Upper lobe of right lung (tissue), 1 donor: ENCODE data around the gene OVOL2. TPM values are rescaled to one million over a fixed set of nuclear protein-coding genes. Genes with fewer than 3 reads are reported as not detected.
"Not testable (repeated sequence)": the region's sequence is repeated elsewhere in the genome, so short reads cannot be mapped to it uniquely, and the experiment has no call there.

Experiments used
- ATAC-seq: fragments of 200-7000 bp; cut with Tn5 transposase; one replicate; pipeline ENCODE4 v1.9.1; 2020; ENCODE audit warnings: mild to moderate bottlenecking, moderate library complexity
- DNase-seq: peaks from one replicate; pipeline ENCODE4 v3.0.0-alpha.2; 2020
- H3K27ac ChIP-seq: fragments of 200-600 bp; one replicate; pipeline ENCODE4 v1.8.0; 2022
- H3K27me3 ChIP-seq: fragments of 200-600 bp; one replicate; pipeline ENCODE4 v1.8.0; 2022; ENCODE audit warnings: mild to moderate bottlenecking
- H3K36me3 ChIP-seq: fragments of 200-600 bp; one replicate; pipeline ENCODE4 v1.8.0; 2022
- H3K4me1 ChIP-seq: fragments of 200-600 bp; one replicate; pipeline ENCODE4 v1.8.0; 2022
- H3K4me3 ChIP-seq: fragments of 200-600 bp; one replicate; pipeline ENCODE4 v1.8.0; 2022; ENCODE audit warnings: mild to moderate bottlenecking
- H3K9me3 ChIP-seq: fragments of 200-600 bp; one replicate; pipeline ENCODE4 v1.8.0; 2022
- intact Hi-C: fragments of 100-400 bp; cut with DNase I; formaldehyde crosslinking; loops from one replicate; pipeline ENCODE4 v1.11.0; 2022
- total RNA-seq: library from RNA; stranded (reverse); fragmentation: NEBNext Ultra II Directional; extraction: Animal tissue kit (Norgen Biotek cat#: 25700); gene quantifications from one replicate; pipeline ENCODE4 v1.2.1, GENCODE V29; 2021
- TF ChIP-seq, protein P1 (sequence below): fragments of 200-600 bp; IDR thresholded peaks from one replicate; pipeline ENCODE4 v1.8.0; 2022; ENCODE audit warnings: antibody characterized with exemption
- donor health status: DM: no; HTN: yes; CAD: no; lungs with severe emphysema.

Gene OVOL2
- total RNA-seq, 1 donor from 2014 or later, result 6.7 TPM

DNA sequence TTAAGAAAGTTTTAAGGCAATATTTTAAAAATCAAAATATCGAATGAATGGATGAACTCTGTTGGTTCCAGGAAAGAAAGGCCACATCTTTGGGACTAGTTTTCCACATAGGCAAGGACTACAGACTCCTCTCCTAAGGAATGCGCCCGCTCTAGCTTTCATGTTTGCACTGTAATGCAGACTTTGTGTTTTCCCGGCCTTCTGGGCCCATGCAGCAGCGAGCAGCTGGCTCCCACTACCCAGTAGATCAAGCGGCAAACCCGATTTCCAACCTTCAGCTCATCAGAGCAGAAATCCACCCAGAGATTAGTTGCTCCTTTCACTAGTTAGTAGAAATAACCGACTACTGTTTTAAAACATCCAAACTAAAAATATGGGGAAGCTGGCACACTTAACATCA lies 27.7 kb downstream of the OVOL2 start:
- intact Hi-C loops, result no loop called here
- Histone ChIP-seq H3K4me3 (no peak overlapping the region), H3K9me3 (no peaks in the 10 kb centered on the region), H3K36me3 (no peaks in the 10 kb centered on the region), H3K27ac (no peak overlapping the region), H3K4me1 (no peaks in the 10 kb centered on the region), H3K27me3 (no peaks in the 10 kb centered on the region)
- DNase-seq (no peak), ATAC-seq (no peak)
- TF ChIP-seq, protein P1, sequence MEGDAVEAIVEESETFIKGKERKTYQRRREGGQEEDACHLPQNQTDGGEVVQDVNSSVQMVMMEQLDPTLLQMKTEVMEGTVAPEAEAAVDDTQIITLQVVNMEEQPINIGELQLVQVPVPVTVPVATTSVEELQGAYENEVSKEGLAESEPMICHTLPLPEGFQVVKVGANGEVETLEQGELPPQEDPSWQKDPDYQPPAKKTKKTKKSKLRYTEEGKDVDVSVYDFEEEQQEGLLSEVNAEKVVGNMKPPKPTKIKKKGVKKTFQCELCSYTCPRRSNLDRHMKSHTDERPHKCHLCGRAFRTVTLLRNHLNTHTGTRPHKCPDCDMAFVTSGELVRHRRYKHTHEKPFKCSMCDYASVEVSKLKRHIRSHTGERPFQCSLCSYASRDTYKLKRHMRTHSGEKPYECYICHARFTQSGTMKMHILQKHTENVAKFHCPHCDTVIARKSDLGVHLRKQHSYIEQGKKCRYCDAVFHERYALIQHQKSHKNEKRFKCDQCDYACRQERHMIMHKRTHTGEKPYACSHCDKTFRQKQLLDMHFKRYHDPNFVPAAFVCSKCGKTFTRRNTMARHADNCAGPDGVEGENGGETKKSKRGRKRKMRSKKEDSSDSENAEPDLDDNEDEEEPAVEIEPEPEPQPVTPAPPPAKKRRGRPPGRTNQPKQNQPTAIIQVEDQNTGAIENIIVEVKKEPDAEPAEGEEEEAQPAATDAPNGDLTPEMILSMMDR, result no peak

DNA sequence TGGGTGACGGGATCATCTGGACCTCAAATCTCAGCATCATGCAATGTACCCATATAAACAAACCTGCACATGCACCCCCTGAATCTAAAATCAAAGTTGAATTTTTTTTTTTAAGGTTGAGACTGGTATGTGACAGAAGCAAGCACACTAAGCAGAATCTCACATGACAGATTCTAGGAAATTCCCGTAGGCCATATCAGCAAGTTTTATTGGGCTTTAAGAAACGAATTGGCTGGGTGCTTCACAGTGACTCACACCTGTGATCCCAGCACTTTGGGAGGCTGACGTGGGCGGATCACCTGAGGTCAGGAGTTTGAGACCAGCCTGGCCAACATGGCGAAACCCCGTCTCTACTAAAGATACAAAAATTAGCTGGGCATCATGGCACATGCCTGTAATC lies 30.7 kb downstream of the OVOL2 start:
- not testable (repeated sequence) for DNase-seq, H3K36me3 ChIP-seq, ATAC-seq

DNA sequence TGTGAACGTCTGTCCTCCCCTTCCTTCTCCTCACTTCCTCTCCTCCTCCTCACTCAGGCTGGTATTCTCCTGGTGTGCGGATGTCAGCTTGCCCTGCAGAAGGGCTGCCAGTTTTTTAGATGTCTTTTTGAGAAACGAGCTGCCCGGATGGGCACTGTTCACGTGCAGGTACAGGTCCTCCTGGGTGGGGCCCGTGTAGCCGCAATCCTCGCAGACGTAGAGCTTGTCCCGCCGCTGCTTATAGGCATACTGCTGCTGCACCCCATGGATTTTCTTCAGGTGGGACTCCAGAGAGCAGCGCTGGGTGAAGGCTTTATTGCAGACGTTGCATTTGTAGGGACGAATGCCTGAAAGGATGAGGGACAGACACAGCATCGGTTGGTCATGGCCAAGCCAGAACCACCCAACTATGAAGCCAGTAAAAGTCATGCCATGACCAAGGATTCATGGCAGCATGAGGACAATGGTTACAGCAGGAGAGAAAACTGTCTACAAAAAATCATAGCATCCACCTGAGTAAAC lies 33.0 kb downstream of the OVOL2 start:
- intact Hi-C loops, result no loop called here
- DNase-seq (no peak), ATAC-seq (no peak)
- Histone ChIP-seq H3K36me3 (no peaks in the 10 kb centered on the region), H3K4me3 (no peak overlapping the region), H3K27ac (no peak overlapping the region), H3K9me3 (no peaks in the 10 kb centered on the region), H3K27me3 (no peaks in the 10 kb centered on the region), H3K4me1 (no peaks in the 10 kb centered on the region)
- TF ChIP-seq, protein P1, result no peak

More for the DNA sequence above, 30.7 kb downstream of the OVOL2 start:
- H3K27ac ChIP-seq, H3K27me3 ChIP-seq, H3K9me3 ChIP-seq, intact Hi-C loops, H3K4me3 ChIP-seq, H3K4me1 ChIP-seq: not testable (repeated sequence)

DNA sequence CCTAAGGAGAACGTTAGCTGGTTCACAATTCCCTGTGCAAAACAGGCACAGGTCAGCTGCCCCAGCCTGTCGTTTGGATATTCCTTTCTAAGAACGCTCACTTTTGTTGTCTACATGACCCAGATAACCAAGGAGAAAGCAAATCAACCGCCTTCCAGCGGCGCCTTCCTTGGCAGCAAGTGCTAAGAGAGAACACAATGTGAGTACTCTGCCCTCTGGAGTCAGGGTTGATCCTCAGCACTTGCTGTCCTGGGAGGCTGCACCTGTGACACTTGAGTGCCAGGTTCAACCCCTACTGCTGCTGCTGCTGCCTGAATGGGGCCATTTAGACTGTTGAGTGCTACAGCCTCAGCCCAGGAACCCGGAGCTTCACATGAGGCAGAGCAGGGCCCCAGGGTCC lies 36.8 kb downstream of the OVOL2 start:
- intact Hi-C loops, result no loop called here
- H3K4me1 ChIP-seq, result no peaks in the 10 kb centered on the region
- H3K4me3 ChIP-seq, result no peak overlapping the region
- no peak for DNase-seq
- H3K27me3 ChIP-seq, result no peaks in the 10 kb centered on the region
- no peak overlapping the region for H3K27ac ChIP-seq
- TF ChIP-seq, protein P1, result no peak
- ATAC-seq, result no peak
- no peaks in the 10 kb centered on the region for H3K9me3 ChIP-seq
- no peaks in the 10 kb centered on the region for H3K36me3 ChIP-seq

DNA sequence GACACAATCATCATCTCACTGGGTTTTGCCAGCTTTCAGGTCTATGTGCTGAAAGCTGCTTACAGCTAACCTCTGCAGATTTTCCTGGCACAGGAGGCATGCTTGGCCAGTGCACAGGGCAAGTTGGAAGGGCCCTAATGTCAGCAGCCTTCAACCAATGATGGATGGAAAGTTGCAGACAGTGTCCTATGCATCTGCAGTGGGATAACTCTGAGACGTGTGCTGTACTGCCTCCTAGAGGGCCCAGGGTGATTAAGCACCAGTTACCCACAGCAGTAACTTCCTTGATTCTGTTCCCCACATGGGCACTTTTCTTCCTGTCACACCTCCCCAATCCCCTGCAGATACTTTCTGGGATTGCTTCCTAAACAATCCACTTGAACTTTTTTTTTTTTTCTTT lies 38.6 kb downstream of the OVOL2 start:
- DNase-seq (no peak), ATAC-seq (peak; percentile 89)
- Histone ChIP-seq H3K9me3 (no peaks in the 10 kb centered on the region), H3K27me3 (no peaks in the 10 kb centered on the region), H3K4me3 (no peak overlapping the region), H3K27ac (no peak overlapping the region), H3K36me3 (no peaks in the 10 kb centered on the region), H3K4me1 (no peaks in the 10 kb centered on the region)
- intact Hi-C loops, result no loop called here
- TF ChIP-seq, protein P1, result peak; percentile 45

DNA sequence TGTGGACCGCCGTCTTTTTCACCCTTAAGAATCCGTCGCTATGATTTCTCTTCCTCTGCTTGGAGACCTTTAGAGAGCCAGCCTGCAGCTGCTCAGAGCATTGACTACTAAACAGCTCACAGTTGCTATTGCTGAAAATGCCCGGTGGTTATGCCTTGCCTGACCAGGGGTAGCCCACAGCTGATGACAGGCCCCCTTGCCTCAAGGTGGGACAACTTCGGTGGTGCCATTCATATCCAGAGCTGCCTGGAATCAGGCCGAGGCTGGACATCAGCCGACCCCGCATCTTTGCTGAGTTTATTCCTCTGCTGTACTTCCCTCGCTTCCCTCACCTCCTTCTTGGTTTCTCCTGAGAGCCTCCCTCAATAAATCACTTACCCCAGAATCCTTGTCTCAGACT lies 39.6 kb downstream of the OVOL2 start:
- TF ChIP-seq, protein P1, result no peak
- Histone ChIP-seq H3K36me3 (no peaks in the 10 kb centered on the region), H3K9me3 (no peaks in the 10 kb centered on the region), H3K4me1 (no peaks in the 10 kb centered on the region), H3K4me3 (no peak overlapping the region), H3K27me3 (no peaks in the 10 kb centered on the region), H3K27ac (no peak overlapping the region)
- intact Hi-C loops, result no loop called here
- ATAC-seq (no peak), DNase-seq (no peak)
